ENCODE measurements around the gene GFRA1.

GFRA1 gene

GRCh38 chr10:116124777-116125176 is 148.2 kb downstream of the GFRA1 start:
- DNase-seq (ENCODE audit: low read depth): no peak

- no peak for DNase-seq (ENCODE audit: low read depth)
Measured at GRCh38 chr10:116122664-116123063, 150.3 kb downstream of the GFRA1 start.

- no peak for DNase-seq (ENCODE audit: low read depth)
Measured at GRCh38 chr10:116121640-116122525, 151.1 kb downstream of the GFRA1 start.

GRCh38 chr10:116120688-116121455 is 152.1 kb downstream of the GFRA1 start:
- DNase-seq (ENCODE audit: low read depth): no peak

- DNase-seq (ENCODE audit: low read depth): no peak
Measured at GRCh38 chr10:116118847-116119246, 154.2 kb downstream of the GFRA1 start.

- DNase-seq (ENCODE audit: low read depth): no peak
Measured at GRCh38 chr10:116115797-116116196, 157.2 kb downstream of the GFRA1 start.

- no peak for DNase-seq (ENCODE audit: low read depth)
Measured at GRCh38 chr10:116115036-116115641, 157.9 kb downstream of the GFRA1 start.

GRCh38 chr10:116113721-116114501 is 159.1 kb downstream of the GFRA1 start:
- no peak for DNase-seq (ENCODE audit: low read depth)

GRCh38 chr10:116112232-116113231 is 160.5 kb downstream of the GFRA1 start:
- DNase-seq (ENCODE audit: low read depth): no peak

GRCh38 chr10:116111483-116112095 is 161.4 kb downstream of the GFRA1 start:
- DNase-seq (ENCODE audit: low read depth): no peak

- no peak for DNase-seq (ENCODE audit: low read depth)
Measured at GRCh38 chr10:116110736-116111135, 162.3 kb downstream of the GFRA1 start.

GRCh38 chr10:116109881-116110280 is 163.1 kb downstream of the GFRA1 start:
- DNase-seq (ENCODE audit: low read depth): no peak

- DNase-seq (ENCODE audit: low read depth): no peak
Measured at GRCh38 chr10:116109481-116109880, 163.5 kb downstream of the GFRA1 start.

GRCh38 chr10:116108095-116108494 is 164.9 kb downstream of the GFRA1 start:
- no peak for DNase-seq (ENCODE audit: low read depth)

GRCh38 chr10:116106611-116107010 is 166.4 kb downstream of the GFRA1 start:
- DNase-seq (ENCODE audit: low read depth): no peak

GRCh38 chr10:116105264-116105663 is 167.7 kb downstream of the GFRA1 start:
- DNase-seq (ENCODE audit: low read depth): no peak

- no peak for DNase-seq (ENCODE audit: low read depth)
Measured at GRCh38 chr10:116104210-116104932, 168.6 kb downstream of the GFRA1 start.

GRCh38 chr10:116103668-116104067 is 169.3 kb downstream of the GFRA1 start:
- DNase-seq (ENCODE audit: low read depth): no peak

GRCh38 chr10:116101616-116102315 is 171.2 kb downstream of the GFRA1 start:
- no peak for DNase-seq (ENCODE audit: low read depth)
